Adrenal gland (tissue), 12 donors: Measurements from ENCODE around the gene TTYH3. TPM values are rescaled to one million over a fixed set of nuclear protein-coding genes. Genes with fewer than 3 reads are reported as not detected.

Experiments used
- DNase-seq, 7 donors: peaks; one replicate each; pipeline ENCODE4 v3.0.0-alpha.2; 2019 to 2020
- H3K27ac ChIP-seq, 5 donors: fragments of 200-600 bp; sonication (generic) in 4 of 5; 1 replicate in 3 of 5; 2 replicates in 2 of 5; pipeline versions ENCODE4 v1.5.1 to v1.8.0; 2016 to 2020; ENCODE audit warnings: mild to moderate bottlenecking in 1 of 5
- H3K27me3 ChIP-seq: fragments of 200-600 bp; 2 replicates; pipeline ENCODE4 v1.8.0; 2021
- H3K36me3 ChIP-seq, 2 donors: fragments of 200-600 bp; replicated peaks in 1 of 2; 1 replicate in 1 of 2; 2 replicates in 1 of 2; pipeline versions ENCODE4 v1.5.1 to v1.8.0; 2018 to 2022
- H3K4me1 ChIP-seq, 2 donors: fragments of 200-600 bp; replicated peaks in 1 of 2; 1 replicate in 1 of 2; 2 replicates in 1 of 2; pipeline versions ENCODE4 v1.5.1 to v1.8.0; 2018 to 2021
- H3K4me3 ChIP-seq, 4 donors: fragments of 200-600 bp; sonication (generic) in 3 of 4; one replicate each; pipeline ENCODE4 v1.5.1; 2016 to 2018
- H3K9me3 ChIP-seq, 3 donors: fragments of 200-600 bp; sonication (generic) in 1 of 3; replicated peaks in 1 of 3; 1 replicate in 2 of 3; 2 replicates in 1 of 3; pipeline versions ENCODE4 v1.5.1 to v1.8.0; 2016 to 2021
- CTCF ChIP-seq, 6 experiments: fragments of 450-650 bp in 4 of 6; fragments of 200-600 bp in 2 of 6; sonication (generic) in 1 of 6; IDR thresholded peaks; 1 replicate in 5 of 6; 2 replicates in 1 of 6; pipeline versions ENCODE4 v1.5.1 to v1.8.0; 2016 to 2021; ENCODE audit warnings: antibody characterized with exemption in 6 of 6, mild to moderate bottlenecking in 2 of 6, moderate library complexity in 1 of 6
- POLR2A ChIP-seq, 2 donors: fragments of 450-650 bp; IDR thresholded peaks; one replicate each; pipeline ENCODE4 v1.6.1; 2017; ENCODE audit warnings: antibody characterized with exemption in 2 of 2, mild to moderate bottlenecking in 2 of 2, moderate library complexity in 1 of 2
- WGBS, 4 donors: extraction: QIAGEN DNeasy Blood & Tissue Kit in 2 of 4; methylation state at CpG; one replicate each; pipeline versions ENCODE4 v1.1.5 to v1.1.7; 2013 to 2017; 5-methylcytosine and 5-hydroxymethylcytosine counted together
- intact Hi-C, 2 donors: fragments of 100-400 bp; cut with DNase I; formaldehyde crosslinking; loops; one replicate each; pipeline versions ENCODE4 v1.14.1 to v1.15.0; 2022 to 2023
- polyA plus RNA-seq, 3 donors: library from polyadenylated mRNA; stranded (reverse); fragments of 200-250 nt in 2 of 3; fragments of 350-450 nt in 1 of 3; fragmentation: Illumina TruSeq in 1 of 3; extraction: RNeasy Lipid Tissue Mini Kit (QIAGEN cat#74804) in 1 of 3; gene quantifications; one replicate each; pipeline ENCODE4 v1.2.3, GENCODE V29; 2013 to 2014
- total RNA-seq, 9 donors: library from RNA; depleted of rRNA in 4 of 9; stranded (reverse); fragments of >200 nt in 4 of 9; fragments of 120-200 nt in 1 of 9; fragmentation: NEBNext Ultra II Directional in 1 of 9; extraction: Animal tissue kit (Norgen Biotek cat#: 25700) in 1 of 9; gene quantifications; one replicate each; pipeline versions ENCODE4 v1.1.0 to v1.2.4, GENCODE V29; 2013 to 2023
- donor health status: healthy with polysubstance abuse.
- donor health status: Bipolar disorder and iron deficiency.
- donor health status: DM: yes; HTN: yes; CAD: no.
- donor health status: DM: no; HTN: no; CAD: no.
- donor health status: DM: no; HTN: no; CAD: no.
- donor health status: DM: yes; HTN: yes; CAD: no.

TTYH3 gene
- total and polyA plus RNA-seq, 12 donors = 5.2 to 86.3 (median 53.2) TPM

GRCh38 chr7:2598154-2598823, 33.5 kb upstream of the TTYH3 start:
- Histone ChIP-seq H3K9me3 (no peaks in the 10 kb centered on the region), H3K4me1 (no peaks in the 10 kb centered on the region), H3K27ac (no peak overlapping the region), H3K27me3 (no peaks in the 10 kb centered on the region), H3K4me3 (no peak overlapping the region), H3K36me3 (peaks cover 0 to 49% of the 10 kb centered on the region in 2 donors)
- no peak for TF ChIP-seq POLR2A (IDR thresholded peaks at IDR 0.05)
- no peak for TF ChIP-seq CTCF (IDR thresholded peaks at IDR 0.05)
- intact Hi-C loops = no loop called here
- DNase-seq = peak in 1 of 7 donors; percentile 76
- WGBS, 4 donors = 83 to 90% (median 89%) methylated on average over 29 of the region's 29 CpGs

GRCh38 chr7:2601065-2601464, 30.7 kb upstream of the TTYH3 start:
- intact Hi-C loops = no loop called here
- Histone ChIP-seq H3K4me3 (no peak overlapping the region), H3K27me3 (no peaks in the 10 kb centered on the region), H3K9me3 (no peaks in the 10 kb centered on the region), H3K27ac (no peak overlapping the region), H3K4me1 (peaks cover 0 to under 1% of the 10 kb centered on the region in 2 donors), H3K36me3 (peaks cover 0 to 30% of the 10 kb centered on the region in 2 donors)
- no peak for TF ChIP-seq CTCF (IDR thresholded peaks at IDR 0.05)
- WGBS, 4 donors = 81 to 93% (median 87%) methylated on average over 8 to 9 of the region's 9 CpGs
- DNase-seq = no peak

GRCh38 chr7:2601907-2602306, 29.9 kb upstream of the TTYH3 start:
- Histone ChIP-seq H3K27me3 (no peaks in the 10 kb centered on the region), H3K4me1 (peaks cover 0 to 9% of the 10 kb centered on the region in 2 donors), H3K27ac (no peak overlapping the region), H3K36me3 (peaks cover 0 to 29% of the 10 kb centered on the region in 2 donors), H3K9me3 (no peaks in the 10 kb centered on the region), H3K4me3 (no peak overlapping the region)
- intact Hi-C loops = no loop called here
- no peak for DNase-seq
- 90 to 96% (median 94%) methylated on average over 11 of the region's 11 CpGs for WGBS, 4 donors
- no peak for TF ChIP-seq POLR2A (IDR thresholded peaks at IDR 0.05)
- TF ChIP-seq CTCF (IDR thresholded peaks at IDR 0.05) = no peak

GRCh38 chr7:2602406-2603043, 29.3 kb upstream of the TTYH3 start:
- Histone ChIP-seq H3K27ac (no peak overlapping the region), H3K9me3 (no peaks in the 10 kb centered on the region), H3K36me3 (peaks cover 0 to 26% of the 10 kb centered on the region in 2 donors), H3K4me3 (no peak overlapping the region), H3K4me1 (peaks cover 0 to 13% of the 10 kb centered on the region in 2 donors), H3K27me3 (no peaks in the 10 kb centered on the region)
- no peak for DNase-seq
- TF ChIP-seq CTCF (IDR thresholded peaks at IDR 0.05) (no peak), POLR2A (IDR thresholded peaks at IDR 0.05) (no peak)
- intact Hi-C loops = no loop called here
- 87 to 90% (median 89%) methylated on average over 7 to 19 of the region's 19 CpGs for WGBS, 4 donors
